Measurements from ENCODE around the gene FAM210A.
"Not testable (repeated sequence)": the region's sequence is repeated elsewhere in the genome, so short reads cannot be mapped to it uniquely, and the experiment has no call there.

The FAM210A gene

GRCh38 chr18:13710414-13710831 is 15.9 kb downstream of the FAM210A start:
- in situ Hi-C loops (cut with HindIII; ENCODE audit: low sequenced_read_pairs) = no loop called here

- in situ Hi-C loops (cut with HindIII; ENCODE audit: low sequenced_read_pairs) = no loop called here
Measured at GRCh38 chr18:13703899-13704298, 22.5 kb downstream of the FAM210A start.

GRCh38 chr18:13700153-13700552 is 26.2 kb downstream of the FAM210A start:
- in situ Hi-C loops (cut with HindIII; ENCODE audit: low sequenced_read_pairs) = no loop called here

GRCh38 chr18:13696961-13697360 is 29.4 kb downstream of the FAM210A start:
- in situ Hi-C loops (cut with HindIII; ENCODE audit: low sequenced_read_pairs) = no loop called here

- in situ Hi-C loops (cut with HindIII; ENCODE audit: low sequenced_read_pairs) = not testable (repeated sequence)
Measured at GRCh38 chr18:13695337-13695736, 31.0 kb downstream of the FAM210A start.

GRCh38 chr18:13690060-13690459 is 36.3 kb downstream of the FAM210A start:
- in situ Hi-C loops (cut with HindIII; ENCODE audit: low sequenced_read_pairs) = not testable (repeated sequence)

- in situ Hi-C loops (cut with HindIII; ENCODE audit: low sequenced_read_pairs) = no loop called here
Measured at GRCh38 chr18:13688191-13689136, 37.9 kb downstream of the FAM210A start.

- in situ Hi-C loops (cut with HindIII; ENCODE audit: low sequenced_read_pairs) = no loop called here
Measured at GRCh38 chr18:13684546-13684945, 41.8 kb downstream of the FAM210A start.

GRCh38 chr18:13681701-13682100 is 44.7 kb downstream of the FAM210A start:
- in situ Hi-C loops (cut with HindIII; ENCODE audit: low sequenced_read_pairs) = no loop called here

- in situ Hi-C loops (cut with HindIII; ENCODE audit: low sequenced_read_pairs) = no loop called here
Measured at GRCh38 chr18:13680612-13681011, 45.7 kb downstream of the FAM210A start.

GRCh38 chr18:13677350-13677749 is 49.0 kb downstream of the FAM210A start:
- in situ Hi-C loops (cut with HindIII; ENCODE audit: low sequenced_read_pairs) = not testable (repeated sequence)

- in situ Hi-C loops (cut with HindIII; ENCODE audit: low sequenced_read_pairs) = no loop called here
Measured at GRCh38 chr18:13676471-13676870, 49.9 kb downstream of the FAM210A start.

- in situ Hi-C loops (cut with HindIII; ENCODE audit: low sequenced_read_pairs) = no loop called here
Measured at GRCh38 chr18:13672657-13673056, 53.7 kb downstream of the FAM210A start.

- in situ Hi-C loops (cut with HindIII; ENCODE audit: low sequenced_read_pairs) = loop anchor here (5.0 kb wide), 1 partner anchor 35 kb away; no protein-coding TSS in a partner anchor
Measured at GRCh38 chr18:13661779-13662256, 64.5 kb downstream of the FAM210A start.

- in situ Hi-C loops (cut with HindIII; ENCODE audit: low sequenced_read_pairs) = loop anchor here (5.0 kb wide), 1 partner anchor 34 kb away; no protein-coding TSS in a partner anchor
Measured at GRCh38 chr18:13661051-13661778, 65.1 kb downstream of the FAM210A start.

GRCh38 chr18:13660510-13660909 is 65.8 kb downstream of the FAM210A start:
- in situ Hi-C loops (cut with HindIII; ENCODE audit: low sequenced_read_pairs) = loop anchor here (5.0 kb wide), 1 partner anchor 33 kb away; no protein-coding TSS in a partner anchor

GRCh38 chr18:13658436-13659204 is 67.7 kb downstream of the FAM210A start:
- in situ Hi-C loops (cut with HindIII; ENCODE audit: low sequenced_read_pairs) = no loop called here

GRCh38 chr18:13657974-13658373 is 68.4 kb downstream of the FAM210A start:
- in situ Hi-C loops (cut with HindIII; ENCODE audit: low sequenced_read_pairs) = no loop called here

GRCh38 chr18:13653746-13654433 is 72.5 kb downstream of the FAM210A start:
- in situ Hi-C loops (cut with HindIII; ENCODE audit: low sequenced_read_pairs) = no loop called here
